HT-29 (cell line): ENCODE data around the gene MRGPRD. TPM values are rescaled to one million over a fixed set of nuclear protein-coding genes. Genes with fewer than 3 reads are reported as not detected.
"Not testable (repeated sequence)": the region's sequence is repeated elsewhere in the genome, so short reads cannot be mapped to it uniquely, and the experiment has no call there.

ENCODE experiments used
- DNase-seq: peaks from one replicate; pipeline ENCODE4 v3.0.0-alpha.2; 2015; ENCODE audit warnings: low spot score
- total RNA-seq: library from RNA; depleted of rRNA; stranded (reverse); fragments of >200 nt; shearing (Covaris generic); gene quantifications from 2 replicates; pipeline ENCODE4 v1.2.3, GENCODE V29; 2014

Gene MRGPRD
- total RNA-seq, 1 experiment from 2014 or later: not detected

DNA sequence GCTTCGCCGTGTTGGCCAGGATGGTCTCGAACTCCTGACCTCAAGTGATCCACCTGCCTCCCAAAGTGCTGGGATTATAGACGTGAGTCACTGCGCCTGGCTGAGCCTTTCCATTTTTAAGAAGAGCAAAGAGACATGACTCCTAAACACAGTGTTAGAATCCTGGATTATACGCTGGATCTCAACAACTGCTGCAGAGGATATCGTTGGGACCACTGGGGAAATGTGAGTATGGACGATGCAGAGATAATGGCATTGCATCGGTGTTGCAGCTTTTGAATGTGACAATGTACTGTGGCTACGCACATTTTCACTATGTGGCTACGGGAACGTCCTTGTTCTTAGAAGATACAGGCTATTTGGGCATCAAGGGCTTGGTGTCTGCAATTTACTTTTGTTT, 26.0 kb upstream of the MRGPRD start:
- DNase-seq: no peak

DNA sequence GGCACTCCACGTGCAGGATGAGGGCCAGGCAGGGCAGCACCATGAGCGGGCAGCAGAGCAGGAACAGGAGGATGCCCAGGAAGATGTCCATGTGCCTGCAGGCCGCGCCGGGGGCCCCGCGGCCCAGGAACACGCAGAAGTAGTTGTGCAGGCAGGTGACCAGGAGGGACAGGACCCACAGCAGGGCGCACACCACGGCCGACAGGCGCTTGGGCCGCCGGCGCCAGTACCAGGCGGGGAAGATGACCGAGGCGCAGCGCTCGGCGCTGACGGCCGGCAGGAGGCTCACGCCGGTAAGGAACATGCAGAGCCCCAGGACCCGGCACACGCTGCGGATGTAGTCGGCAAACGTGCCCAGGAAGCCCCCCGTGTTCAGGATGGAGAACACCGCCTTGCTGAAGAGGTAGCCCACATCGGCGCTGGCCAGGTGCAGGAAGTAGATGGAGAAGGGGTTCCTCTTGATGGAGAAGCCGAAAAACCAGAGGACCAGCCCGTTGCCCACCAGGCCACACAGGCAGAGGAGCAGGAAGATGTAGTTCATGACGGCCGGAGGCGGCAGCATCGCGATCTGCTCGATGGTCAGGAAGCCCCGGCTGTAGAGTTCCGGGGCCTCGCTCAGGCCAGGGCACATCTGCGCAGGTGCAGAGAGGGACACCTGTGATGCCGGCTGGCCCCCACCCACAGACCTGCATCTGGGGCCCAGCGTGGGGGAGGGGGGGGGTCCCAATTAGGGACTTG, 25.0 kb upstream of the MRGPRD start:
- no peak for DNase-seq

DNA sequence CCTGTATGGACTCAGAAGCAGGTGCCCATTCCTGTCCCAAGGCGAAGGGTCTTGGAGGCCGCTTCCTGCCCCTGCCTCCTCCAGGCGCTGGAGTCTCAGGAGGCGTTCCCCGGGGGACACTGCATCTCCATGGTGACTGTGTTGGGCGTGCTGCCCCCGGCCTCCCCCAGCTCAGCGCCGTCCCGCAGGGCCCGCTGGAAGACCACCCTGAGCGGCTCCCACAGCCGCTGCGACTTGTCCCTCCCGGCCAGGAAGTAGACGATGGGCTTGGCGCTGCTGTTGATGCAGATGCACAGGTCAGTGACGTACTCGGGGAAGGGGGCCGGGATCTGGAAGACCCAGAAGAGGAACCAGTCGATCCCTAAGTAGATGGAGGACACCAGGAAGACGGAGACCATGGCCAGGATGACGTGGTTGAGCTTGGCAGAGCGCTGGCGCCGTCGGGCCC, 24.4 kb upstream of the MRGPRD start:
- DNase-seq: no peak

DNA sequence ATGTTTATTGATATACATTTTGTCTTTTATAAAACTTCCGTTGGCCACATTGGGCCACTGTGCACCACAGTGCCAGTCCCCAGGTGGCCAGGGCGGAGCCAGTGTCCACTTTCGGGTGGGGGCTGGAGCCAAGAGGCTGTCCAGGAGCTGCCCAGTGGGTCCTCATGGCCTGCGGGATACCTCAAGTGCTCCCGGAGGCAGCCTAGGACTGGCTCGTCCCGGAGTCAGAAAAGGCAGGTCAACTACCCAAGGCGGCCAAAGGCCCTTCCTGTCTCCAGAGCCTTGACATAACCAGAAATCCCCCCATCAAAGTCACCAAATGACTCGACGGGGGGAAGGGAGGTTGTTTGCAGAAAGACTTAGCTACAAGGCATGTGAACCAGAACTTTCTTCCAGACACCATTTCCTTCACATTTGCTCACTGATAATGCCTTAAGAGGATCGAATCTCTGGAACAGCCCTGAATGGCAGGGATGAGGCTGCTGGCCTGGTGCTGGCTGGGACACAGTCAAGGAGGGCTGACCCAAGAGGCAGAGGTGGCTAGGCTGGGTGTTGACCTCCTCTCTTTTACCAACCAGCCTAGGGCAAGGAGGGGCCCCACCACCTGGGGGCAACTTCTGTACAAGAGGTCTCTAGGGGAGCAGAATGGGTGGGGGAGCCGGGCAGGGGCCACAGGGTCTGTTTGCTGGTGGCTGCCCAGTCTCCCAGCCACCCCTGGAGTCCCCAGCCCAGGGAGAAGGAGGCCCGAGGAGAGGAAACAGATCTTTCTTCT, 23.8 kb upstream of the MRGPRD start:
- no peak for DNase-seq

DNA sequence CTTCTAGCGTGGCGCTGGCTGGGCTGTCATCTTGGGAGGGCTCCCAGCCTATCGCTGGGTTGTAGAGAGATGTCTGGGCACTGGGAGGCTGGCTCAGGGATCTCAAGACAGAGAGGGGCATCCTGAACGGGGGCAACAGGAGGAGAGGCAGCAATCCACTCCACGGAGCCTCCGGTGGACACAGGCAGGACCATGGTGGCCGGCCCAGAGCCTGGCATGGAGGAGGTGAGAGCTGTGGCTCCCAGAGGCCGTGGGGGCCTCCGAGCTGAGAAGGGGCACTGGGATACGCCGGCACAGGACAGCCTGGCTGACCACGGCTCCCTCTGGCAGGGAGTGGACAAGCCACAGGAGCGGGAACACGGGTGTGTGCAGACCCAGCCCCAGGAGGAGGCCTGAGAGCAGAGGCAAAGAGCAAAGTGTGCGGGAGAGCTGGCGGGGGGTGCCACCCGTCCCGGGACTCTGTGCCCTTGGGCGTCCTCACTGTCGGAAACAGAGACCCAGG, 23.1 kb upstream of the MRGPRD start:
- DNase-seq: no peak

DNA sequence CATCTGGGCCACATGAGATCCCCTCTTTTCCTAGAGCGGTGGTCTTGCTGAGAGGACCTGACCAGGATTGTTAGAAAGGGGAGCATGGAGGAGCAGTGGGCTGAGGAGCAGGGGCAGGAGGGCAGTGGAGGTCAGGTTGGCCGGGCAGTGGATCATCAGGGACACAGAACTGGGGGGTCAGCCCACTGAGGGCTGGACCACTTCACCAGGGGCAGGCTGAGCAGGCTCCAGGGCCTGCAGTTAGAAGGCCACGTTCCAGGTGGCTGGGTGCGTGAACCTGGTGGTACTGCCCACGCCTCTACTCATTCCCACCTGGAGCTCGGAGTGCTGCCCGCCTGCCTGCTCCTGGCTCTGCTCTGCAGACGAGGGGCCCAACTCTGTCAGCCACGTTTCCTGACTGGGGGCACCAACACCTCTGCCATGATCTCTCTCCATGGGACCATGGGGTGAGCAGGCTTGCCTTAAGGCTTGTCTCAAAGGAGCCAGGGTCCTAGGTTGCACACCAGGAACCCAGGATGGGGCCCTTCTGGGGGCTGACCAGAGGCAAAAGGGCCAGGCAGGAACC, 22.6 kb upstream of the MRGPRD start:
- DNase-seq: no peak

DNA sequence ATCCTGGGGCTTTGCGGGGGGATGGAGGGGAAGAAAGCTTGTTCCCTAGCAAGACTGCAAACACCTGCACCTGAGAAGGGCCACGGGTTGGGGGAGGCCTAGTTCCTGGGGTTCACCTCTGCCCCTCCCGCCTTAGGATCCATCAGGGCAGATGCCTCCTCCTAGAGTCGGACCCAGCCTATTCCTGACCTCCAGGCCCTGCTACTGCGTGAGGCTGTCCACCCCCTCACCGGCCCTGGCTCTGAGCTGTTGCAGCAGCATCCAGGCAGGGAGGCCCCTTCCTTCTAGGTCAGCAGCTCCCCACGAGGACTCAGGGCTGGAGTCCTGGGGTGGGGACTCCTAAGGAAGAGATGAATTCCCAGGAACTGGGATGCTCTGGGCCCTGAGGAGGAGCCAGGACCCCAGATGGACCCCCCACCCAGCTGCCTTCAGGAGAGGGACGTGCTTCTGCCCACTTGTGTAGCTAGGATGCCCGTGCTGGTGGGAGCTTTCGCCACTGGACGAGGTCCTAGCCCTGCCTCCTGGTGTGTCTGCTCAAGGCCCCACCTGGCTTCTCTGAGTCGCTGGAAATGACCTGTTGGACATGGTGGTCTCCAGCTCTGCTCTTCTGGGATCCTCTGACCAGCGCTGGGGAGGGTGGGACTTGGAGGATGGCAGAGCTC, 21.9 kb upstream of the MRGPRD start:
- no peak for DNase-seq

DNA sequence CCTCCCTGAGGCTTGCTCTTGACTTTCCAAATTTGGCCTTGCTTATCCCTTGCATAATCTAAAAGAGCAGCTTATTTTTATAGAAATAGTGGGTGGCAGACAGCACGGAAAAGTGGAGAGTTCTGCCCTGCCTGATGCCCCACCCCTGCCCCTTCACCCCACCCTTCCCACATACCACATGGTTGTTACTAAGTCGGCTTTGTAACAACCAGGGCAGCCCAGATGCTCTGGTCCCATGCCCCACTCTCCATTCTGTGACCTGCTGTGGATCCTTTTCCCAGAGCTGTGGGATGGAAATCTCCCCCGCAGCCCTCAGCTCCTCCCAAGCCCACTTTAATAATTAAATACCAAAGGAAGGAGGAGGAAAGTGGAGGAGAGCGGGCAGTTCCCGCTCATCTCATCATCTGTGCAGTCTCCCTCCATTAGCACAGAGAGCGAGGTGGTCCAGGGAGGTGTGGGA, 21.4 kb upstream of the MRGPRD start:
- DNase-seq: no peak

DNA sequence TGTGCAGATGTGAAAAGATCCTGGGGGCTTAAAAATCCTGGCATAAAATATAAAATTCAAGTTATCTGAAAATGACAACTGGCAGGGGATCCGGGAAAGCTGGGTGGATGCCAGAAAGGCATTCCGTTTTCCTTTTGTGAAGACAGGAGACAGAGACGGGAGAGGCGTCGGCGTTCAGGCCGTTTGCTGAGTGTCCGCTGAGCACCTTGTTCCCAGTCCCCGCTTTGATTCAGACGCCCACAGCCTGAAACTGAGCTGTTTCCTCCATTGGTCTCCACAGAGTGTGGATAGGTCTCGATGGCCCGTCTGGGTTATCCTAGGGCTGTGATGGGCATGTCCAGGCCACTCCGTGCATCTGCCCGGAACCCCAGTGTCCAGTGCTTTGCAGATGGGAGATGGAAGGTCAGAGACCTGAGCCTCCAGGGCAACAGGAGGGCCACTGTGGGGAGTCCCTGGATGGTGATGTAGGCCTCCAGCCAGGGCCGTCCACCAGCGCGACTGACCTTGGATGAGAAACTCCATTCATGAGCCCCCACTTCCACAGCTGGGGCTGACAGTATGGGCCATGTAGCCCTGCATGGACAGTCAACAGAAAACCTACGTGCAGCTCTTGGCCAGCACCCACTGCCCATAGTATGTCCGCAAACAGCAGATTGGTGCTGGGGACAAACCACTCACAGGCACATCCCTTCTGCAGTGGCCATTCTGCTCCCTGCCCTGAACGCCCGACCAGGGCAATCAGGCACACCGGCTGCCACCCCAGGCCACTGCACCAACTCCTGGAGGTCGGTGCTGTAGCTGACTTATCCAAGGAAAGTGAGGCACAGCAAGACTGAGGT, 20.7 kb upstream of the MRGPRD start:
- no peak for DNase-seq

DNA sequence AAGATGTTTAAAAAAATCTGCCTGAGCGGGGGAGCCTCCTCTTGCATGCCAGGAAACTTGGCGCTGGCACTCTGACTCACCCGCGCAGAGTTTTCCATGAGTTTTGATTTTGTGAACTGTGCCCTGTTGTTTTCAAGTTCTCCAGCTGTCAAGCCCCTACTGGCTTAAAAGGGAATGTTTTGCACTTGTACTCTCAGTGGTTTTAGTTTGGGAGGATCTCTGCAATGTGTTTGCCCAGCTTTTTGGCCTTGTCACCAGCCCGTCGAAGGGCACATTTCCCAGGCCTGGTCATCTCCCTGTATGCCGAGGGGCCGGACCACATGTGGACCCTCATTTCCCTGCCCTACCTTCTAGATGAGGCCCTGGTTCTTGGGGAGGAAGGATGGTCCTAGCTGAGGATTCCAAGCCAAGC, 20.1 kb upstream of the MRGPRD start:
- peak; percentile 32 for DNase-seq

DNA sequence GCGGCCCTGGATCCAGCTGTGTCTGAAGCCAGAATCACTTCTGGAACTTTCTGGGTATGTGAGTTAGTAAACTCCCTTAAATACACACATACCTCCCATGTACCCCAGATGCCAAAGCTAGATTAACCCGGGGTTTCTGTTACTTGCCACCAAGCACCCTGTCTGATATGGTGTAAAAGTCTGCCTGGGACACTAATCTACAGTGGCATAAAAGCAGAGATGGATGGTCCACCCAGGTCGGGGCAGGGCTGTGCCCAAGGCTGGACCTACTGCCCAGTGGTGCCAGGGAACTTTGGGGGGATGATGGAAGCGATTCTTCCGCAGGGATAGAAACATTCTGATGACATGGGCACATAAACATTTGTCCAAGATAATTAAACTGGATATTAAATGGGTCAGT, 19.6 kb upstream of the MRGPRD start:
- DNase-seq: no peak

DNA sequence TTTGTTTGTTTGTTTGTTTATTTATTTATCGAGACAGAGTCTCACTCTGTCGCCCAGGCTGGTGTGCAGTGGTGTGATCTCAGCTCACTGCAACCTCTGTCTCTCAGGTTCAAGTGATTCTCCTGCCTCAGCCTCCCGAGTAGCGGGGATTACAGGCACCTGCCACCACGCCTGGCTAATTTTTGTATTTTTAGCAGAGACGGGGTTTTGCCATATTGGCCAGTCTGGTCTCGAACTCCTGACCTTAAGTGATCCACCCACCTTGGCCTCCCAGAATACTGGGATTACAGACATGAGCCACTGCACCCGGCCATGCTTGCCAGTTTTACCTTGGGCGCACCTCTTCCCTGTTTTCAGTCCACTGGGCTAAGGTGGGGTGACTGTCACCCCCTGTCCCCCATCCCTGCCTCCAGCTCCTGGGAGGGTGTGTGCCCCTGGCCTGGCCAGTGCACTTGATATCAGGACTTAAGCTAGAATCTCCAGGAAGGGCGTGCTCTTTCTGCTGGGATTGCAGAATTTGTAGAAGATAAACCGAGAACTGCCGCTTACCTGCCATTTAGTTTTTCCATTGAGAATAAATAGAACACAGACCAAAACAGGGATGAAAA, 19.1 kb upstream of the MRGPRD start:
- not testable (repeated sequence) for DNase-seq

DNA sequence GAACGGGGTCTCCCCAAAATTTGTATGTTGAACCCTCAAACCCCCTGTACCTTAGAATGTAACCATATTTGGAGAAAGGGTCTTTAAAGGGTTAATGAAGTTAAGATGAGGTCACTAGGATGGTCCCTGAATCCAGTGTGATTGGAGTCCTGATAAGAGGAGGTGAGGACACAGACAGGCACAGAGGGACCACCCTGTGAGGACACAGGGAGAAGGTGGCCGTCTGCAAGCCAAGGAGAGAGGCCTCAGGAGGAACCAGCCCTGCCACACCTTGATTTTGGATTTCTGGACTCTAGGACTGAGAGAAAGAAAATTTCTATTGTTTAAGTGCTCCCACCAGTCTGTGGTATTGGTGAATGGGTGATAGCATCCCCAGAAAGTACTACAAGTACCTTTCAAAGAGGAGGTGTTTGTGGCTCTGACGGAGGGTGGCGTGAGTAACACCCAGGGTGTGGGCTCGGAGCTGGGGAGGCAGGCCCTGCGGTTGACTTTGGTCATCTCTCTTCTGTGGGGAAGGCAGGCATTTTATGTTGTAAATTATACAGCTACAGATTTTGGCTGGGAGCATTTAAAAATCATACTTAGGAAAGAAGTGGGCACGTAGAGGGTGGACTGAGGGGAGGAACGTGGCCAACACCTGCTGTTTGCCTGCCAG, 18.4 kb upstream of the MRGPRD start:
- DNase-seq: no peak

DNA sequence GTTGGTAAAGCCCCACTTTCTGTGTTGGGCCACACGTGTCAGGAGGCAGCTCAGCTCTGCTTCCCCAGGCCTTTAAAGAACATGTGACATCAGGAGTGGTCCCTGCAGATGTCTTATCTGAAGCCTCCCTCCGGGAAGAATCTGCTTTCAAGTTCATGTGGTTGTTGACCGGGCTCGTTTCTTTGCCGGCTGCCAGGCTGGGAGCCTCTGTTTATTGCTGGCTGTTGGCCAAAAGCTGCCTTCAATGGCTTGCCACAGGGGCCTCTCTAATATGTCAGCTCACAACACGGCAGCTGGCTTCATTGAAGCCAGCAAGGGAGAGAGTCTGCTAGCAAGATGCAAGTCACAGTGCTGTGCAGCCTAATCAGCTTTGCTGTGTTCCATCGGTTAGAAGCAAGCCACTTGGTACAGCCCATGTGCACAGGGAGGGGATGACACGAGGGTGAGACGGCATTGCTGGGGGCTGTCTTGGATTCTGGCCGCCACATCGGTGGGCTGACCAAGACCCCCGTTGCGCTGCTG, 17.7 kb upstream of the MRGPRD start:
- peak; percentile 49 for DNase-seq

DNA sequence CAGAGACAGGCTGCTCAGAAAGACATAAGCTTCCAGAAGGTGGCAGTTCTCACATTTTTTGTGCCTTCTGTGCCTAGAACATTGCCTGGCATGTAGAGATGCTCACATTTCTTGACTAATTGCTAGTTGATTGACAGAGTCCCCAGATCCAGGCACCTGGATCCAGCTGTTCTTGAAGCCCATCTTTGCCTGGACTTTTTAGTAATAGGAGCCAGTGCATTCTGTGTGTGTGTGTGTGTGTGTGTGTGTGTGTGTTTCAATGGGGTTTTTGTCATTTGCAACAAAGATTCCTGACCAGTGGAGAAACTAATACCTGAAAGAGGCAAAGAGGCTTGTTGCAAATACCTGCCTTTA, 17.2 kb upstream of the MRGPRD start:
- DNase-seq: no peak

DNA sequence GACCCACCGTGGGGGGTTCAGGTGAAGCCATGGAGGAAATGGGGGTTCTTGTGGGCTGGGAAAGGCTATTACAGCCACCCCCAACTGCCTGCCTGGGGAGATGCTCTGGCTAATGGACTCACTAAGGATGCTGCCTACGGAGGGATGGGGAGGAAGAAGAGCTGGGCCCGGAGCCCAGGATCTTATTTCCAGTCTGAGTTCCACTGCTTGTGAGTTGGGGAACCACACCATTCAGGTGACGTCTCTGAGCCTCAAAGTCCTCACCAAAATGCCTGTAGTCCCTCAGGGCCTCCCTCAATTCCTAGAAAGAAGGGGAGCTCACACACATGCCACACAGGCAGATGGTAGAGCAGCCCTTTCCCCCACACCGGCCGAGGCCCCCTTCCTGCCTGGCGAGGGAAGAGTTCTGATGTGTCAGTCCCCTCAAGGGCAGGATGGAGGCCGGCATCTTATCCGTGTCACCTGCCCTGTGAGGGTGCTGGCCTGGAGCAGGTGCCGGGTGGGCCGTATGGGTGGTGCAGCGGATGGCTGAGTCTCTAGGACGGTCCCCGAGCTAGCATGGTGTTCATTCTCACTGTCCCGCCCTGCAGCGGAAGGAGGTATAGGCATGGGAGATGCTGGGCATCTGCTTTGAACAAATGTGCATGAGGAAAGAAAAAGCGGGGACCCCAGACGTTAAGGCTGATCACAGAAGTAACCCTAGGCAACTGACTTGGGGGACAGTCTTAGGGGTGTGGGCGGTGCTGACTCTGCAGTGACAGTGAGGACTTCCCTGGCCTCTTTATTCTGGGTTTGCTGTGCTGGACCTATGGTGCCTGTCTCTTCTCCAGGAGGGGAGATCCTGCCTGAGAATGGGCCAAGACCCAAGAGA, 16.6 kb upstream of the MRGPRD start:
- no peak for DNase-seq

DNA sequence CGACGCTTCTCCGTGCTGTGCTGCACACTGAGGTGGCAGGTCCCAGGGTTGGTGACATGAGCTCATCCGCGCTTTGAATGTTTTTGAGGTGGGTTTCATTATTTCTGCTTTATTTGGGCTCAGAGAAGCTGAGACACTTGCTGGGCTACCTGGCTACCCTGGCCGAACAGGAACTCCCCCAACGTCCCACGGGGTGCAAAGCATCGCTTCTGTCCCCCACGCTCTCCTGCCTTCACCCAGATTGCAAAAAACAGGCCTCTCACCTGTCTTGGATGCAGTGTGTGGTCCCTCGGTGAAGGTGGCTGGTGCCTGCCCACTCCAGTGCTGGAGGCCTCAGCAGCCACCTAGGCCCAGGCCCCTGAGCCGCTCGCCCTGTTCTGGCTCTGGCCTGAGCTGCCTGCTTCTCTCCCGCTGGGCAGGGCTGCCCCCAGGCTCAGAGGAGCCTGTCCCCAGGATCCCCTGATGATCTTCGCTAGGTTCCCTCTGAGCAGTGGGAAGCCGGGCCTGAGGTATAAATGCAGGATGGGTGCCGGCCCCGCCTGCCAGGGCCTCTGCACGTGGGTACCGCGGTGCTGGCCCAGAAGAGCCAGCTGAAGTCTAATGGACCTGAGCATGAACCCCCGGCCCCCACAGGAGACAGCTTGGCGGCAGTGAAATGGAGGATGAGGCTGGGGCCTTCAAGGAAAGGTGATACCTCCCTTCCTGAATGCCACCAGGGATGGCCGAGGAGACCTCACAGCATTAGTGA, 15.8 kb upstream of the MRGPRD start:
- no peak for DNase-seq

DNA sequence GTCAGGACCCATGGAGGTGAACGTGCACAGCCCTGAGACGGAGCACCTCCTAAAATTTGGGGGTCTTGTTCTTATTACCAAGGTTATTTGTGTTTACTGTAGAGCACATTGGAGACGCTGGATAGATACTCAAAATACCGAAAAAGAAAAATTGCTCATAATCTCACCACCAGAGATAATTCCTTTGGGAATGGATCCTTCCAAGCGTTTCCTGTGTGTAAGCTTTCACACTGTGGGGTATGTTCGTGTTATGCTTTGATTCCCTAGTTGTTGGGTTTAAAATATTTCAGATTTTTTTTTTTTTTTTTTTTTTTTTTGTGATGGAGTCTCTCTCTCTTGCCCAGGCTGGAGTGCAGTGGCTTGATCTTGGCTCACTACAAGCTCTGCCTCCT, 14.1 kb upstream of the MRGPRD start:
- no peak for DNase-seq
